HG03520 (cell line): ENCODE measurements around the gene ANKIB1.
"Not testable (repeated sequence)": the region's sequence is repeated elsewhere in the genome, so short reads cannot be mapped to it uniquely, and the experiment has no call there.

ENCODE experiments used
- ATAC-seq: cut with Tn5 transposase; IDR thresholded peaks from one replicate; pipeline ENCODE4 v1.9.1; 2021; ENCODE audit warnings: mild to moderate bottlenecking, moderate library complexity; ENCODE audit not compliant: unreplicated experiment

Gene ANKIB1

DNA sequence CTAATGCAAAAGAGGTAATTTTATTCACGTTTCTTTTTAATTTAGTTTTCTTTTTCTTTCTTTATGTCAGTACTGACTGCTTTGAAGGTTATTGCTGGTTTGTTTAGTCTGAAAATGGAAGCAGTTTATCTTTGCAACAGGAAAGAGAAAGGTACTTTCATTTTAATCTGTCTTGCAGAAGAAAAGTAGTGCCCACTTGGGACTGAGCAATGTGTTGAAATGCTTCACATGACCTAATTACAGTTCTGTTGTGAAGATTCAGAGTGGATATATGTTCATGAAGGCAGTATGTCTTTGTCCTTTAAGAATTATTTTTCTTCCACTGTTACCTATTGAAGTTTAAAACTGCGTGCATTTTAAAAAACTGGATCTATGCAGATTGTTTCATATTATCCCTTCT is 80.1 kb downstream of the ANKIB1 start:
- no peak for ATAC-seq

DNA sequence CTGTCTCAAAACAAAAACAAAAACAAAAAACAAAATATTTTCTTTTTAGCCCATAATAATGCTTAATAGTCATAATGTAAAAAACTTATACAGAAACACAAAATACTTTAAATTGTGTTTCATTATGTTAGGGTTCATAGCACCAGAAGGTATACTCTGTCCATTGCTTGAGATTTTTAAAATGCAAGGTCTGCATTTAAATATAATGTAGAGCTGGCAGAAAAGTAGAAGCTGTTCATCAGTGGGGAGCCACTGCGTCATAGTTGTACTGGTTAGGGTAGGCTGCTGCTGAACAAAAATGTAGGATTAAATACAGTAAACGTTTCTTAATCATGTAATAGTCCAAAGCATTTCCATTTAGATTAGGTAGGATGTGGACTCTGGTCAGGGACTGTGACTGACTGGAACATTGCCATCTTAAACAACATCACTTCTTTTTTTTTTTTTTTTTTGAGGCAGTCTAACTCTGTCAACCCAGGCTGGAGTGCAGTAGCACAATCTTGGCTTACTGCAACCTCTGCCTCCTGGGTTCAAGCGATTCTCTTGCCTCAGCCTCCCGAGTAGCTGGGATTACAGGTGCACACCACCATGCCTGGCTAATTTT is 85.2 kb downstream of the ANKIB1 start:
- no peak for ATAC-seq

DNA sequence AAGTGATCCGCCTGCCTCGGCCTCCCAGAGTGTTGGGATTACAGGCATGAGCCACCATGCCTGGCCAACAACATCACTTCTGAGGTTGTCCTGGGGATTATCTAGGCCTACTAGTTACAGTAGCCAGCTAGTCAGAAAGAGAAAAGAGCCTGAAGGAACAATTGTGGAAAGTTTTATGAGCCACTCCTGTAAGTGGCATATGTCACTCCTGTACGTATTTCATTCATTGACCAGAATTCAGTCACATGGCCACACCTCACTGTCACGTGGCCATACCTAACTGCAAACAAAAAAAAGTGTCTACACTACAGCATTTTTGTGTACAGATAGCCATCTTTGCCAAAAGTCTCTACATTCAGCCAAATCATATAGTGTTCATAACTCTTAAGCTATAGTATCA is 85.7 kb downstream of the ANKIB1 start:
- ATAC-seq = no peak

DNA sequence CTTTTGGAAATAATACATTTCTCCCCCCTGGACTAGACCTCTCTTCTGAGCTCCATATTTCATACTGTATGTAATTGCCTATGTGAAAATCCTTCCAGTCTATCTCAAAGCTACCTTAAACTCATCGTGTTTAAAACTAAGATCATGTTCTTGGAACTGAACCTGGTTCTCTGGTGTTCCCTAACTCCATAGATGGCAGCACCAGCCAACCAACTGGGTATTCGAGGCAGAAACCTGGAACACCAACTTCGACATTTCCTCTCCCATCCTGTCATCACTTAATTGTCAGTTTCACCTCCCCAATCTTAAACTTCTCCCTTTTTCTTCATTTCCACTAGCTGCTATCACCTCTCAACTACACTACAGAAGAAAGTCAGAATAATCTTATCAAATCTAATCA is 87.0 kb downstream of the ANKIB1 start:
- ATAC-seq = no peak

DNA sequence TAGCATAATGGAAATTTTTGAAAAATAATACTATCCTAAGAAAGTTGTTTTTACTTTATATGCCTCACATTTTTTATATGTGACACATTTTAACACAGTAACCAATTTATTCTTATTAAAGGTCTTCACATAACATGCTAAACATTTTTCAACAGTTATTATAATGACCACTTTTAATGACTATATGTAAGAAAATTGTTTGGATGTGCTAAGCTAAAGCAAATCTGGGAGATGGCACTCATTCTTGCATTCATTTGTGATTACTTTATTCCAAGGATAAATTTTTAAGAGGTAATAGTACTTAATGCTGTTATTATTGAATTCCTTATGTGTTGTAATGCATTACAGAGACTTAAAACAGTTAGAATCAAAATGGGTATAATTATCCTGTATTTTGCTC is 88.1 kb downstream of the ANKIB1 start:
- no peak for ATAC-seq

DNA sequence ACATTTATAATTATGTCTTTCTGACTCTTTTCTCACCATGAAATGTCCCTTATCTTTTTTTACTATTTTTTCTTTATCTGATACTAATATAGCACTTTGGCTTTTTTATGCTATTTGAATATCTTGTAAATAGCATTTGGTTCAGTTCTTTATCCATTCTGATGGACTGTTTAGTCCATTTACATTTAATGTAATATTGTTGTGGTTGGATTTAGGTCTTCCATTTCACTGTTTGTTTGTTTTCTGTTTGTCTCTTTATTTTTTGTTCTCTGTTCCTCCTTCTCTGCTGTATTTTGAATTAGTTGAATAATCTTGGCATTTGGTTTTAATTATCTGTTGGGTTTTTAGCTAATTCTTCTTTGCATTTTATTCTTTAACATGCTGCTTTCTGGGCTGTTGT is 89.8 kb downstream of the ANKIB1 start:
- ATAC-seq = no peak

DNA sequence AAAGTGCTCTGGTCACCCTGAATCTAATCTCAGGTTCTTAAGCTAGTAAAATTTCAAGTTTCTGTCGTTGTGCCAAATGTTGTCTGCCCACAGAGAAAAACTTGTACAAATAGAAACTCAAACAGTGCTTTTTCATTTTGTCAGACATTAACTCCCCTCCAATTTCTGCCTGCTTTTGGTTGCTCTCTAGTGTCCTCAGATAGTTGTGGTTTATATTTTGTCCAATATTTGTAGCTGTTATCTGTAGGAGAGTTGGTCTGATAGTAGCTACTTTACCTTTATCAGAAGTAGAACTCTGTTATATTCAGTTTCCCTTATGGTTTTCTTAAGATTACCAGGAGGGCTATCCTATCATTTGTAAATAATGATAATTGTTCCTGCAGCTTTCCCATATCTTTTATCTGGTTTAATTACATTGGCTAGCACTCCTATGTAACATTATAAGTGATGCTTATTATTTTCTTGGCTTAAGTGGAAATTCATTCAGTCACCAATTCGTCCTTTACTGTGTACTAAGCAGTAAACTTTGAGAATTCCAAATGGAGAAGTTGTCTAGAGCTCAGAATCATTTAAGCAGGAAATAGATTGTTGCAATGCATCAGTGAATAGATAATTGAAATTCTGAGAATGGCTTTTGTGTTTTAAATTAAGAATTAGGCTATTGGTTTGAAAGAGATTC is 91.0 kb downstream of the ANKIB1 start:
- no peak for ATAC-seq

DNA sequence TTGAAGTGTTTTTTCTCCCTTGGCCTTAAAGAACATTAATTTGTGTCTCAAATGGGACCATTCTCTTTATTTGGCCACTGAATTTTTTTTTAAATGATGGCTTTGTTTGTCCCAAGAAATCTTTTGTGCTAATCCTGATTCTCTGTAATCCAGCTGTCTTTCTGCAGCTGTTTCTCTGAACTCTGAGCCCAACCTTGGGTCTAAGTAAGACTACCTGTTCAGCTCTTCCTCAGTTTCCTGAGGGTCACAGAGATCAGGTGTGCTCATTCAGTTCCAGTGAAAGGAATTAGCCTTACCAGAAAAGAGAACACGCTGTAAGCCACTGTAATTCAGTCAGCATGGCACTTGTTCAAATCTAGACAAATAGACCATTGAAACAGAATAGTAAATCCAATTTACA is 94.2 kb downstream of the ANKIB1 start:
- no peak for ATAC-seq

DNA sequence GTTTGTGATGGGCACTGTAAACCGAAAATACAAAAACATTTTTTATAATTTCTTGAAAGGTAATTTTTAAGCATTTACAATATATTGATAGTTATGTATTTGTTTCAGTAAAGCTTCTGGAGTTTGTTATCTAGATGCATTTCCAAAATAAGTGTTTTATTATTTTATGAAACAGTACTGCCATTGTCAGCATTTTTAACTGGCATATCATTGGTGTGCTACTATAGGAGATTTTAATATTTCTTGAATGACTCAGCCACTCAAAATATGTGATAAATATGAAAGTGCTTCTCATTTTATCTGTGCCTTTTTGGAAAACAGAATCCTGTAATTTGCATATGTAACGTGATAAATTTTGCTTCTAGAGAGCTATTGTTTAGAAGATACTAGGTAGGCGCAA is 97.9 kb downstream of the ANKIB1 start:
- ATAC-seq = no peak

DNA sequence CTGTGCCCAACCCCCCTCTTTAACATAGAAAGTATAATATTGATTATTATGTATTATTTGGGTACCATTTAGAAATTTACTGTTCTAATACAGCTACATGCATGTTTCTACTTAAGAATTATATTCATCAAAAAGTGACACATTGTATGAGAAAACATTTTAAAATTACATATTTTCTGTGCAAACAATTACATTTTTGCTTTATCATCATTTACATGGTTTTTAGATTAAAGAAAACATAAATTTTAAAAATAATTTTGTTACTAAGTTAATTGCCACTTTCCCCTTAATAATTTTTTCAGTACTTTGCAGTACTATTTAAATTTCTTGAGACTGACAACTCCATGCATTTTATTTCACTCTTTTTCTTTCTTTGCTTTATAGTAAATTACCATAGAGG is 106.2 kb downstream of the ANKIB1 start:
- no peak for ATAC-seq

DNA sequence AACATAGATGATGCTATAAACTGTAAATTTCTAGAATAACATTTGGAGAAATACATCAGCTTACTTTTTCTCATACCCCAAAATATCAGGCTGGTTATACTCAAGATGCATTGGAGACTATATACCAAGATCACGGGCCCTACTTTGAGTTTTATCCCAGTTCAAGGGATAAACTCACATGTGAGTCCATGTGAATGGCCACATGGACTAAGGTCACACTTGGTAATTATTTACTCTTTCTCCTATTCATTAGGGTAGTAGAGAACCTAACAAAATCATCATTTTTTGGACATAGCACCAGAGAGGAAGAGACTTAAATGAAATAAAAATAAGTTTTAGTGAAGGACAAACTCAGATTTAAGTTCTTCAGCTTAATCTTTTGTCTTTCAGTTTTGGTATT is 108.4 kb downstream of the ANKIB1 start:
- no peak for ATAC-seq

DNA sequence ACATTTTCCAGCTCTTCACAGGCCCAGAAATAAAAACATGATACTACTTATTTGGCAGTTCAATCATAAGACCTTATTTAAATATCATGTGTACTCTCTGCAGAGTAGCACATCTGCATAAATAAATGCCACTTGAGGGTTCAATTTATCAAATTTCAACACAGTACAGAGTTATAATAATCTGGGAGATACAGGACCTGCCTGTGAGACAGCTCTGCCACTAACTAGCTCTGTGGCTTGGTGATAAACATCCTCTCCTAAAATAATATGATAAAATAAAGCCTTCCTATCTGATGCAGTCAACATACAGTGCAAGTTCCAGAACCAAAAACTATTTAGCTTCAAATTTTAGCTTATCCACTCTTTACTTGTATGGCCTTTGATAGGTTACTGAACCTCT is 110.6 kb downstream of the ANKIB1 start:
- no peak for ATAC-seq

DNA sequence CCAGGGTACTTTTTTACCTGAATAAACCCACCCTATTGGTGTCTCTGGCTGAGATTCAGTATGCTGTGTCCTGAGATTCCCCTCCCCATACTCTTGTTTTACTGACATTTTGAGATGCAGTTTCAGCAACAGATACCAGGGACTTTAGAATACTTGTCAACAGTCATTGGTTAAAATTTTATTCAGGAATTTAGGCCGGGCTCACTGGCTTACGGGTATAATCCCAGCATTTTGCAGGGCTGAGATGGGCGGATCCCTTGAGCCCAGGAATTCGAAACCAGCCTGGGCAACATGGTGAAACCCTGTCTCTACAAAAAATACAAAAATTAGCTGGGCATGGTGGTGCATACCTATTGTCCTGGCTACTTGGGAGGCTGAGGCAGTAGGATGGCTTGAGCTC is 111.5 kb downstream of the ANKIB1 start:
- no peak for ATAC-seq

DNA sequence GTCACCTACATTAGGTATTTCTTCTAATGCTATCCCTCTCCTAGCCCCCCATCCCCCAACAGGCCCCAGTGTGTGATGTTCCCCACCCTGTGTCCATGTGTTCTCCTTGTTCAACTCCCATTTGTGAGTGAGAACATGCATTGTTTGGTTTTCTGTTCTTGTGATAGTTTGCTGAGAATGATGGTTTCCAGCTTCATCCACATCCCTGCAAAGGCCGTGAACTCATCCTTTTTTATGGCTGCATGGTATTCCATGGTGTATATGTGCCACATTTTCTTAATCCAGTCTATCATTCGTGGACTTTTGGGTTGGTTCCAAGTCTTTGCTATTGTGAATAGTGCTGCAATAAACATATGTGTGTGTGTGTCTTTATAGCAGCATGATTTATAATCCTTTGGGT is 113.4 kb downstream of the ANKIB1 start:
- ATAC-seq = not testable (repeated sequence)

DNA sequence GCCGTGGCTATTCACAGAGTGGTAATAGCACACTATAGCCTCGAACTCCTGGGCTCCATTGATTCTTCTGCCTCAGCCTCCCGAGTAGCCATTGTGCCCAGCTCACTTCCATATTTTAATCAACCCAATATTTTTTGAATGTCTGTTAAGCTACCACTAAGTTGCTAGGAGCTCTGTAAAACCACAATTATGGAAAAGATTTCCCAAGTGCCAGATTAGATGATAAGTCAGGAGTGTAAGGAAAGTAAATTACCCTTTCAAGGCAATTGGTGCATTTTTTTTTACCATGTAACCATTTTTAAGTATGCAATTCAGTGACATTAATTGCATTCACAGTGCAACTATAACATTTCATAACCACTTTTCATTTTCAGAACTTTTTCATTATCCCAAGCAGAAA is 114.0 kb downstream of the ANKIB1 start:
- ATAC-seq = no peak

DNA sequence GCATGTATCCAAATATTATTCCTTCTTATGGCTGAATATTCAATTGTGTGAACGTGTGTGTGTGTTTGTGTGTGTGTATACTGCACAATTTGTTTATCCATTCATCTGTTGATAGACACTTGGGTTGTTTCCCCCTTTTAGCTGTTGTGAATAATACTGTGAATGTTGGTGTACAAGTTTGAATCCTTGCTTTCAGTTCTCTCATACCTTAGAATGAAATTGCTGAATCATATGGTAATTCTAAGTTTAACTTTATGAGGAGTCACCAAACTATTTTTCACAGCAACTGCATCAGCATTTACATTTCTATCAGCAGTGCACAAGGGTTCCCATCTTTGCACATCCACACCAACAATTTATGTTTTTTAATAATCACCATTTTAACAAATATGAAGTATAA is 114.6 kb downstream of the ANKIB1 start:
- ATAC-seq = no peak

DNA sequence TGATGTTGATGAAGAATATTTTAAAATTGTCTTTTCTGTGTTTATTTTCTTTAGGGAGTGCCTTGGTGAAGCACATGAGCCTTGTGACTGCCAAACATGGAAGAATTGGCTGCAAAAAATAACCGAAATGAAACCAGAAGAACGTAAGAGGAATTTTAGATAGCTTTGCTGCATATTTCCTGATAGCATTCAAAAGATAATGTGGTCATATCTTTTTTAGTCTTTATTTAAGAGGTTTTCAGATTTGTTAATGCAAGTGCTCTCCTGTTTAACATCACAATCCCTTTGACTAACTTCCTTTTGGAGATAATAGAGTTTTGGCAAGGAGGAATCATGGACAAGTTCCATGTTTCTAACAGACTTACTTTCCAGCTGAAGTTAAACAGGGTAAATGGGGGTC is 116.4 kb downstream of the ANKIB1 start:
- no peak for ATAC-seq

DNA sequence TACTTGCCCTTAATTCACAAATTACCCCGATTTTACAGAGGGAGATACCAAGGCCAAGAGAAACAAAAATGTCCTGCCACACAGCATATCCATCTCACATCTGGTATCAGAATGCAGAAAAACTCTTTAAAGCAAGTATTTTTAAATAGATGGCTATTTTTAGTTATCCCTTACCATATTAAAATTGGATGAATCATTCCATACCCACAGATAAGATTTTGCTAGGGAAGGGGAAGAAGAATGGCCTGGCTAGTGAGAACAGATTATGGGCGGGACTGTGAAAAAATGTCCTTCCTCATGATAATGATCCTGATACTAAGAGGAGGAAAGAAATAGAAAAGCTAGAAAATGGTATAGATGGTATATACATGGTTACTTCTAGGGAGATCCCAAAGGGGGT is 121.0 kb downstream of the ANKIB1 start:
- ATAC-seq = no peak

DNA sequence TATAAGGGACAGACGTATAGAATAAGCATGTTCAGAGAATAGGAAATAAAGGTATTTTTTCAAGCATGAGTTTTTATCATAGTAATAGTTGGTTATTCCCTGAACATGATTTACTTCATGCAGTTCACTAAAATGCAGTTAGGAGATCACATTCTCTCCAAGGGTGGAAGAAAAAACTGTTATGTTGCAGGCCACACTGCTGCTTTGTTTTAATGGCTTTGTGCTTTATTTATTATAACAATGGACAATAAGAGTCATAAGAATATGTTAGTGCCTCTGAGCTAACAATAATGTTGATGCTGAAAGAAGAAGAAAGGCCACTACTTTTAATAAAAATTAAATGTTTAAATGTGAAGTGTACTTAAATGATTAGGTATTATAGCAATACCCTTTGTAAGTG is 123.0 kb downstream of the ANKIB1 start:
- no peak for ATAC-seq

DNA sequence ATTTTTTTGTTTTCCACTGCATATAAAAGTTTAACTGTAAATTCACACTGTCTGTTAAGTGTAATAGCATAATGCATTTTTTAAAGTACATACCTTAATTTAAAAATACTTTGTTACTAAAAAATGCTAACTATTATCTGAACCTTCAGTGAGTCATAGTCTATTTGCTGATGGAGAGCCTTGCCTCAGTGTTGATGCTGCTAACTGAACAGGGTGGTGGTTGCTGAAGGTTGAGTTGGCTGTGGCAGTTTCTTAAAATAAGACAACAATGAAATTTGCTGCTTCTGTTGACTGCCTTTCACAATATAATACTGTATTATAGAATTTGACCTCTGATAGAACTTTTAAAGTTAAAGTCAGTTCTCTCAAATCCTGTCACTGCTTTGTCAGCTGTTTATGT is 129.2 kb downstream of the ANKIB1 start:
- ATAC-seq = no peak

DNA sequence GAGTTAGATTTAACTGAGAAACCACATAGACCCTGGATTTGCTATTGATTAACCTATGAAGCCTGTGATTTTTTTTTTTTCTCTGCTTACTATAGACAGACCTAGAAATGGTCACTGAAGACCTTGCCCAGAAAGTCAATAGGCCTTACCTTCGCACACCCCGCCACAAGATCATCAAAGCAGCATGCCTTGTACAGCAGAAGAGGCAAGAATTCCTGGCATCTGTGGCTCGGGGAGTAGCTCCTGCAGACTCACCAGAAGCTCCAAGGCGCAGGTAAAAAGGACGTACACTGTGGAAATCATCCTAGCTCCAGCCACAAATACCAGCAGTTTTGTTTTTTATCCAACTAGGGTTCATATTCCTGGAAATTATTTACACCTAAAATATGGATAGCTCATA is 145.3 kb downstream of the ANKIB1 start:
- ATAC-seq = no peak

DNA sequence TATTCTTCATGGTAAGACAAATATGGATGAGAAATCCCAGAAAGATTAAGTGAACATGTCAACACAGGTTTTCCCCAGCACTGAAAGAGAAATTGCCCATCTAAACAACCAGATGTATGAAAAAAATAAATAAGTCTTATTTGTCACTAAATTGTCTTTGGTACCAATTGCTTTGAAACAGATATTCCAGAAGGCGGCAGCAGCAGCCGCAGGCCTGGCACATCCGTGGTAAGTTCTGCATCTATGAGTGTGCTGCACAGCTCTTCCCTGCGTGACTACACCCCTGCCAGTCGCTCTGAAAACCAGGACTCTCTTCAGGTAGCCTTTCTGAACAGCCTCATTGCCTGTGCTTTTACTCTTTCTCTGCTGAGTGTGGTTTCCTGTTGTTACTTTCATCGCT is 151.8 kb downstream of the ANKIB1 start:
- no peak for ATAC-seq

DNA sequence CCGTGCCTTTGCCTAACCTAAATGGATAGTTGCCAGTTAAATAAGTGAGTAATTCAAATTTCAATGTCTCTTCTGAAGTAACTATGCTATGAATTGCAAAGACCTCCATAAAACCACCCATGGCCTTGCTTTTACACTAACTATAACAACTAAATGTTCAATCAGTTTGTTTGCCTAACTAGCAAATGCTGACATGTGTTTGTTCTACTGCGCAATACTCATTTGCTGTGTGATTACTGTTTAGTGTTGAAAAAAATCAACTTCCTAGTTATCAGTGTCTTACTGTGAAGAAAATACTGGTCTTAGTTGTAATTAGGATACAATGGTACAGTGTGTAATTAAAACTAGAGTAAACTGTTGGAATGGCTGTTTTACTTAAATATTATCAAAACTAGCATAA is 154.2 kb downstream of the ANKIB1 start:
- no peak for ATAC-seq
